Measurements from ENCODE around the gene ARL15. TPM values are rescaled to one million over a fixed set of nuclear protein-coding genes. Genes with fewer than 3 reads are reported as not detected.

The ARL15 gene
- total and polyA plus RNA-seq, 4 donors = 5.7 to 66.2 (median 14.9) TPM

GRCh38 chr5:53963958-53964357, 346.4 kb downstream of the ARL15 start:
- WGBS, 2 donors = 82 to 97% methylated on average over 1 of the region's 1 CpG
- TF ChIP-seq CTCF (IDR thresholded peaks at IDR 0.05; ENCODE audit: control extremely low read depth, extremely low read depth) = no peak
- no peak overlapping the region for H3K4me3 ChIP-seq

GRCh38 chr5:53962306-53962705, 348.1 kb downstream of the ARL15 start:
- no peak for ATAC-seq (ENCODE audit: insufficient read depth, low FRiP score)
- no peaks in the 10 kb centered on the region for H3K27me3 ChIP-seq (ENCODE audit: control insufficient read depth in 3 of 3, insufficient read depth in 3 of 3, low read length in 2 of 3)
- TF ChIP-seq CTCF (IDR thresholded peaks at IDR 0.05; ENCODE audit: control extremely low read depth, extremely low read depth) = no peak
- H3K36me3 ChIP-seq (ENCODE audit: control insufficient read depth in 4 of 4, insufficient read depth in 4 of 4, low read length in 4 of 4) = peaks cover 0 to 7% (median 0%) of the 10 kb centered on the region in 4 donors
- H3K4me3 ChIP-seq = no peak overlapping the region
- no peak for DNase-seq
- peaks cover 0 to 4% (median 2%) of the 10 kb centered on the region in 4 donors for H3K9me3 ChIP-seq (ENCODE audit: control insufficient read depth in 4 of 4, insufficient read depth in 3 of 4, low read length in 3 of 4)
- WGBS, 2 donors = 90 to 94% methylated on average over 1 of the region's 1 CpG
- no peak overlapping the region for H3K9ac ChIP-seq (ENCODE audit: insufficient read depth in 1 of 2, low read length in 2 of 2)
- H3K4me1 ChIP-seq (ENCODE audit: control insufficient read depth in 5 of 5, insufficient read depth in 5 of 5, low read length in 5 of 5) = no peaks in the 10 kb centered on the region
- no peak overlapping the region for H3K27ac ChIP-seq (ENCODE audit: low read depth in 1 of 2, low read length in 1 of 2)

More at GRCh38 chr5:53963958-53964357, 346.4 kb downstream of the ARL15 start:
- Histone ChIP-seq H3K9me3 (ENCODE audit: control insufficient read depth in 4 of 4, insufficient read depth in 3 of 4, low read length in 3 of 4) (peaks cover 0 to 1% (median 0%) of the 10 kb centered on the region in 4 donors), H3K4me1 (ENCODE audit: control insufficient read depth in 5 of 5, insufficient read depth in 5 of 5, low read length in 5 of 5) (no peaks in the 10 kb centered on the region), H3K9ac (ENCODE audit: insufficient read depth in 1 of 2, low read length in 2 of 2) (no peak overlapping the region), H3K36me3 (ENCODE audit: control insufficient read depth in 4 of 4, insufficient read depth in 4 of 4, low read length in 4 of 4) (peaks cover 0 to 7% (median 0%) of the 10 kb centered on the region in 4 donors), H3K27ac (ENCODE audit: low read depth in 1 of 2, low read length in 1 of 2) (no peak overlapping the region), H3K27me3 (ENCODE audit: control insufficient read depth in 3 of 3, insufficient read depth in 3 of 3, low read length in 2 of 3) (no peaks in the 10 kb centered on the region)
- DNase-seq = no peak
- ATAC-seq (ENCODE audit: insufficient read depth, low FRiP score) = no peak

GRCh38 chr5:53956632-53957031, 353.7 kb downstream of the ARL15 start:
- Histone ChIP-seq H3K4me1 (ENCODE audit: control insufficient read depth in 5 of 5, insufficient read depth in 5 of 5, low read length in 5 of 5) (no peaks in the 10 kb centered on the region), H3K9me3 (ENCODE audit: control insufficient read depth in 4 of 4, insufficient read depth in 3 of 4, low read length in 3 of 4) (peaks cover 0 to 10% (median 4%) of the 10 kb centered on the region in 4 donors), H3K9ac (ENCODE audit: insufficient read depth in 1 of 2, low read length in 2 of 2) (no peak overlapping the region), H3K4me3 (no peak overlapping the region), H3K27me3 (ENCODE audit: control insufficient read depth in 3 of 3, insufficient read depth in 3 of 3, low read length in 2 of 3) (no peaks in the 10 kb centered on the region), H3K36me3 (ENCODE audit: control insufficient read depth in 4 of 4, insufficient read depth in 4 of 4, low read length in 4 of 4) (peaks cover 0 to 7% (median 0%) of the 10 kb centered on the region in 4 donors), H3K27ac (ENCODE audit: low read depth in 1 of 2, low read length in 1 of 2) (no peak overlapping the region)
- DNase-seq (no peak), ATAC-seq (ENCODE audit: insufficient read depth, low FRiP score) (no peak)
- TF ChIP-seq CTCF (IDR thresholded peaks at IDR 0.05; ENCODE audit: control extremely low read depth, extremely low read depth) = no peak

- Histone ChIP-seq H3K4me3 (no peak overlapping the region), H3K27ac (ENCODE audit: low read depth in 1 of 2, low read length in 1 of 2) (no peak overlapping the region), H3K27me3 (ENCODE audit: control insufficient read depth in 3 of 3, insufficient read depth in 3 of 3, low read length in 2 of 3) (no peaks in the 10 kb centered on the region), H3K36me3 (ENCODE audit: control insufficient read depth in 4 of 4, insufficient read depth in 4 of 4, low read length in 4 of 4) (peaks cover 0 to 7% (median 0%) of the 10 kb centered on the region in 4 donors), H3K9me3 (ENCODE audit: control insufficient read depth in 4 of 4, insufficient read depth in 3 of 4, low read length in 3 of 4) (peaks cover 0 to 10% (median 4%) of the 10 kb centered on the region in 4 donors), H3K4me1 (ENCODE audit: control insufficient read depth in 5 of 5, insufficient read depth in 5 of 5, low read length in 5 of 5) (no peaks in the 10 kb centered on the region), H3K9ac (ENCODE audit: insufficient read depth in 1 of 2, low read length in 2 of 2) (no peak overlapping the region)
- 66 to 91% methylated on average over 1 of the region's 1 CpG for WGBS, 2 donors
- TF ChIP-seq CTCF (IDR thresholded peaks at IDR 0.05; ENCODE audit: control extremely low read depth, extremely low read depth) = no peak
- DNase-seq (no peak), ATAC-seq (ENCODE audit: insufficient read depth, low FRiP score) (no peak)
These were observed 354.2 kb downstream of the ARL15 start for GRCh38 chr5:53956196-53956595.

Data from lung (tissue), 12 donors.